CD14-positive monocyte (primary cell): ENCODE measurements around the gene GRM2. TPM values are rescaled to one million over a fixed set of nuclear protein-coding genes. Genes with fewer than 3 reads are reported as not detected.
A peak's percentile ranks its signal among the peaks of the same experiment; 100 is the strongest.

ENCODE experiments used
- DNase-seq, 3 donors: peaks; one replicate each; pipeline ENCODE4 v3.0.0-alpha.2; 2011 to 2022
- H2AFZ ChIP-seq: 2 replicates; pipeline ENCODE4 v1.6.0; 2012; ENCODE audit warnings: mild to moderate bottlenecking, low read depth, low read length, inconsistent platforms; ENCODE audit not compliant: insufficient read depth, poor library complexity, severe bottlenecking
- H3K27ac ChIP-seq, 2 donors: 1 replicate in 1 of 2; 2 replicates in 1 of 2; pipeline ENCODE4 v1.5.1; 2012 to 2013; ENCODE audit warnings: low read length in 2 of 2, control low read depth in 1 of 2, inconsistent platforms in 1 of 2, low read depth in 1 of 2, mild to moderate bottlenecking in 1 of 2
- H3K27me3 ChIP-seq, 2 donors: one replicate each; pipeline versions ENCODE4 v1.6.0 to v1.6.1; 2011 to 2013; ENCODE audit warnings: low read length in 2 of 2; ENCODE audit not compliant: control insufficient read depth in 2 of 2, insufficient read depth in 2 of 2
- H3K36me3 ChIP-seq, 2 donors: replicated peaks in 1 of 2; 1 replicate in 1 of 2; 2 replicates in 1 of 2; pipeline versions ENCODE4 v1.5.1 to v1.6.1; 2012 to 2013; ENCODE audit warnings: low read length in 2 of 2, control low read depth in 1 of 2, inconsistent platforms in 1 of 2, mild to moderate bottlenecking in 1 of 2; ENCODE audit not compliant: insufficient read depth in 2 of 2, control insufficient read depth in 1 of 2
- H3K4me1 ChIP-seq, 2 donors: 1 replicate in 1 of 2; 2 replicates in 1 of 2; pipeline versions ENCODE4 v1.5.1 to v1.6.1; 2012 to 2013; ENCODE audit warnings: low read length in 2 of 2, control low read depth in 1 of 2, inconsistent platforms in 1 of 2, mild to moderate bottlenecking in 1 of 2, moderate library complexity in 1 of 2; ENCODE audit not compliant: insufficient read depth in 2 of 2, control insufficient read depth in 1 of 2
- H3K4me2 ChIP-seq: replicated peaks from 2 replicates; pipeline ENCODE3; 2012; ENCODE audit warnings: low read length, moderate library complexity, mild to moderate bottlenecking; ENCODE audit not compliant: poor library complexity, severe bottlenecking; ENCODE audit errors: extremely low read depth
- H3K4me3 ChIP-seq, 3 experiments: fragments of 200-600 bp in 1 of 3; sonication (generic) in 1 of 3; replicated peaks in 1 of 3; 1 replicate in 2 of 3; 2 replicates in 1 of 3; pipeline ENCODE4 v1.5.1; 2011 to 2013; ENCODE audit warnings: low read length in 3 of 3, mild to moderate bottlenecking in 3 of 3, control low read depth in 2 of 3, low read depth in 2 of 3, inconsistent platforms in 1 of 3, moderate library complexity in 1 of 3
- H3K79me2 ChIP-seq: 2 replicates; pipeline ENCODE4 v1.6.0; 2012; ENCODE audit warnings: mild to moderate bottlenecking, control low read depth, inconsistent platforms, low read length, moderate library complexity; ENCODE audit not compliant: insufficient read depth
- H3K9ac ChIP-seq: 2 replicates; pipeline ENCODE4 v1.6.0; 2017; ENCODE audit warnings: low read length, mild to moderate bottlenecking; ENCODE audit not compliant: insufficient read depth, poor library complexity, severe bottlenecking
- H3K9me3 ChIP-seq, 2 donors: replicated peaks in 1 of 2; 1 replicate in 1 of 2; 2 replicates in 1 of 2; pipeline versions ENCODE4 v1.5.1 to v1.6.1; 2012 to 2013; ENCODE audit warnings: low read length in 2 of 2, control low read depth in 1 of 2; ENCODE audit not compliant: control insufficient read depth in 1 of 2, insufficient read depth in 1 of 2
- H4K20me1 ChIP-seq: 2 replicates; pipeline ENCODE4 v1.6.0; 2012; ENCODE audit warnings: mild to moderate bottlenecking, low read length, control low read depth, moderate library complexity; ENCODE audit not compliant: insufficient read depth
- H3K27ac Mint-ChIP-seq, 7 donors: one replicate each; pipeline ENCODE4 v1.8.0; 2020; ENCODE audit warnings: mild to moderate bottlenecking in 7 of 7, mixed read lengths in 7 of 7, moderate library complexity in 6 of 7, inconsistent platforms in 2 of 7
- H3K27me3 Mint-ChIP-seq, 3 donors: one replicate each; pipeline ENCODE4 v1.8.0; 2021 to 2022; ENCODE audit warnings: low read depth in 3 of 3, mild to moderate bottlenecking in 3 of 3, mixed read lengths in 3 of 3, moderate library complexity in 3 of 3, inconsistent platforms in 1 of 3
- H3K36me3 Mint-ChIP-seq, 2 donors: one replicate each; pipeline ENCODE4 v1.8.0; 2020; ENCODE audit warnings: mixed read lengths in 2 of 2, inconsistent platforms in 1 of 2, mild to moderate bottlenecking in 1 of 2
- H3K4me1 Mint-ChIP-seq: one replicate; pipeline ENCODE4 v1.8.0; 2020; ENCODE audit warnings: mild to moderate bottlenecking, mixed read lengths
- H3K4me3 Mint-ChIP-seq, 2 donors: one replicate each; pipeline ENCODE4 v1.8.0; 2020; ENCODE audit warnings: mild to moderate bottlenecking in 2 of 2, mixed read lengths in 2 of 2, moderate library complexity in 1 of 2
- H3K9me3 Mint-ChIP-seq, 7 donors: one replicate each; pipeline ENCODE4 v1.8.0; 2020 to 2022; ENCODE audit warnings: mixed read lengths in 7 of 7, mild to moderate bottlenecking in 6 of 7, moderate library complexity in 6 of 7, inconsistent platforms in 2 of 7
- CTCF ChIP-seq: fragments of 200-600 bp; IDR thresholded peaks from one replicate; pipeline ENCODE4 v1.8.0; 2022; ENCODE audit warnings: antibody characterized with exemption, mild to moderate bottlenecking
- WGBS: methylation state at CpG from one replicate; pipeline ENCODE4 v1.1.5; 2013; ENCODE audit warnings: missing lambda C conversion rate; ENCODE audit not compliant: insufficient coverage; 5-methylcytosine and 5-hydroxymethylcytosine counted together
- intact Hi-C, 2 donors: fragments of 100-400 bp; cut with micrococcal nuclease; formaldehyde crosslinking; loops; one replicate each; pipeline versions ENCODE4 v1.15.0 to v1.15.1; 2023
- polyA plus RNA-seq, 3 donors: library from polyadenylated mRNA; depleted of rRNA in 1 of 3; unstranded in 2 of 3; stranded (reverse) in 1 of 3; fragments of 300-500 nt in 2 of 3; fragments of >200 nt in 1 of 3; fragmentation: Illumina TruSeq in 2 of 3; gene quantifications; 1 replicate in 2 of 3; 2 replicates in 1 of 3; pipeline ENCODE4 v1.2.3, GENCODE V29; 2012 to 2021

The GRM2 gene
- polyA plus RNA-seq, 3 donors, result 0.72 TPM; not detected in 2

- H3K36me3 ChIP-seq, result peaks cover 32 to 61% of the 10 kb centered on the region in 2 donors
- peaks cover 49% of the 10 kb centered on the region for H3K79me2 ChIP-seq
- DNase-seq, result no peak
- H3K4me3 Mint-ChIP-seq, result no peak overlapping the region
- no peak overlapping the region for H3K27ac ChIP-seq
- peaks cover 57 to 67% of the 10 kb centered on the region in 2 donors for H3K36me3 Mint-ChIP-seq
- intact Hi-C loops, result loop anchor here (1.0 to 5.0 kb wide), 5 partner anchors 40 to 300 kb away; partner anchors contain the start of gene DCAF1 (in 1 of the 2)
- no peaks in the 10 kb centered on the region for H3K27me3 ChIP-seq
- H3K9me3 Mint-ChIP-seq, result no peaks in the 10 kb centered on the region
- H3K4me3 ChIP-seq, result no peak overlapping the region
- no peak overlapping the region for H3K4me2 ChIP-seq
- peaks cover 84% of the 10 kb centered on the region for H3K4me1 Mint-ChIP-seq
- 81% methylated on average over 5 of the region's 7 CpGs for WGBS
- peak overlapping the region in 3 of 7 donors; percentile 58 to 89 (median 82) for H3K27ac Mint-ChIP-seq
- no peak for TF ChIP-seq CTCF
- peaks cover 81% of the 10 kb centered on the region for H4K20me1 ChIP-seq
- H2AFZ ChIP-seq, result no peak overlapping the region
- H3K27me3 Mint-ChIP-seq, result peaks cover 0 to 5% (median 3%) of the 10 kb centered on the region in 3 donors
- H3K9ac ChIP-seq, result no peak overlapping the region
- H3K4me1 ChIP-seq, result peaks cover 44 to 57% of the 10 kb centered on the region in 2 donors
- H3K9me3 ChIP-seq, result no peaks in the 10 kb centered on the region
Observed at GRCh38 chr3:51682526-51682925, 24.3 kb upstream of the GRM2 start.

GRCh38 chr3:51683566-51683965 is 23.3 kb upstream of the GRM2 start:
- H3K4me1 ChIP-seq, result peaks cover 44 to 53% of the 10 kb centered on the region in 2 donors
- no peak overlapping the region for H3K27ac Mint-ChIP-seq
- intact Hi-C loops, result loop anchor here (2.0 to 5.0 kb wide), 4 partner anchors 41 to 301 kb away; partner anchors contain the start of gene DCAF1 (in 1 of the 2)
- no peak for DNase-seq
- H2AFZ ChIP-seq, result no peak overlapping the region
- TF ChIP-seq CTCF, result no peak
- H3K9ac ChIP-seq, result no peak overlapping the region
- no peaks in the 10 kb centered on the region for H3K9me3 ChIP-seq
- H3K4me3 Mint-ChIP-seq, result no peak overlapping the region
- H3K27me3 ChIP-seq, result no peaks in the 10 kb centered on the region
- no peaks in the 10 kb centered on the region for H3K9me3 Mint-ChIP-seq
- no peak overlapping the region for H3K4me3 ChIP-seq
- H3K27ac ChIP-seq, result no peak overlapping the region
- H3K4me2 ChIP-seq, result no peak overlapping the region
- peaks cover 82% of the 10 kb centered on the region for H4K20me1 ChIP-seq
- H3K27me3 Mint-ChIP-seq, result peaks cover 0 to 5% (median 3%) of the 10 kb centered on the region in 3 donors
- peaks cover 42% of the 10 kb centered on the region for H3K79me2 ChIP-seq
- peaks cover 56 to 70% of the 10 kb centered on the region in 2 donors for H3K36me3 Mint-ChIP-seq
- peaks cover 79% of the 10 kb centered on the region for H3K4me1 Mint-ChIP-seq
- WGBS, result 83% methylated on average over 1 of the region's 2 CpGs
- peaks cover 31 to 61% of the 10 kb centered on the region in 2 donors for H3K36me3 ChIP-seq
